Suppressor macrophage treated with lipopolysaccharide for 1 hour (primary cell): ENCODE measurements around the gene IGF1R.

Experiments used
- DNase-seq, 3 donors: peaks; one replicate each; pipeline ENCODE4 v3.0.0-alpha.2; 2020 to 2022

Gene IGF1R

GRCh38 chr15:98802187-98802586, 153.8 kb downstream of the IGF1R start:
- no peak for DNase-seq

DNA sequence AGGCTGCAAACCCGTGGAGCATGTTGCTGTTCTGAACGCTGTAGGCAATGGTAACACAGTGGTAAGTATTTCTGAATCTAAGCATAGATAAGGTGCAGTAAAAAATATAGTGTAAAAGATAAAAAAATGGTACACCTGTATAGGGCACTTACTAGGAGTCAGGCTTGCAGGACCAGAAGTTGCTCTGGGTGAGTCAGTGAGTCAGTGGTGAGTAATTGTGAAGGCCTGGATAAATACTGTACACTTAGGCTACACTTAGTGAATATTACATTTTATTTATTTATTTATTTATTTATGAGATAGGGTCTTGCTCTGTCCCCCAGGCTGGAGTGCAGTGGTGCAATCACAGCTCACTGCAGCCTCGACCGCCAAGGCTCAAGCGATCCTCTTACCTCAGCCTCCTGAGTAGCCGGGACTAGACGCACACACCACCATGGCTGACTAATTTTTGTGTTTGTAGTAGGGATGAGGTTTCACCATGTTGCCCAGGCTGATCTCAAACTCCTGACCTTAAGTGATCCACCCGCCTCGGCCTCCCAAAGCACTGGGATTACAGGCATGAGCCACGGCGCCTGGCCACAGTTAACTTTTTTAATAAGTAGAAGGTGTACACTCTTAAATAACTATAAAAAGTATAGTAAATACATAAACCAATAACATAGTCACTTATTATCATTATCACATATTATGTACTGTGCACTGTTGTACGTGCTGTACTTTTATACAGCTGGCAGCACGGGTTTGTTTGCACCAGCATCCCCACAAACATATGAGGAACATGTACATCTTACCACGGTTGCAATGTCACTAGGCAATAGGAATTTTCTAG, 155.1 kb downstream of the IGF1R start:
- no peak for DNase-seq

DNA sequence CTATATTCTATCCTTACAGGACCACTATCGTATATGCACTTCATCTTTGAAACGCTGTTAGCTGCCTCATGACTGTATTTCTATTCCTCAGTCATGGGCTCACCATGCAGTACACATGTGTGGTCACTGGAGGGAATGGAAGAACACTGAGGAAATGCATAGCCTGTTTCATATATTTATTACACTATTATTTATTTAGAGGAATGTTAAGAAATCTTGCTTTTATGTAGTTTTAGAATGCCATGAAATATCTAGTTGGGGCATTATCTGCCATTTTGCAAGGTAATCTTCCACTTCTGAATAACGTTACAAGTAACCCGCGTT, 155.7 kb downstream of the IGF1R start:
- DNase-seq: no peak

DNA sequence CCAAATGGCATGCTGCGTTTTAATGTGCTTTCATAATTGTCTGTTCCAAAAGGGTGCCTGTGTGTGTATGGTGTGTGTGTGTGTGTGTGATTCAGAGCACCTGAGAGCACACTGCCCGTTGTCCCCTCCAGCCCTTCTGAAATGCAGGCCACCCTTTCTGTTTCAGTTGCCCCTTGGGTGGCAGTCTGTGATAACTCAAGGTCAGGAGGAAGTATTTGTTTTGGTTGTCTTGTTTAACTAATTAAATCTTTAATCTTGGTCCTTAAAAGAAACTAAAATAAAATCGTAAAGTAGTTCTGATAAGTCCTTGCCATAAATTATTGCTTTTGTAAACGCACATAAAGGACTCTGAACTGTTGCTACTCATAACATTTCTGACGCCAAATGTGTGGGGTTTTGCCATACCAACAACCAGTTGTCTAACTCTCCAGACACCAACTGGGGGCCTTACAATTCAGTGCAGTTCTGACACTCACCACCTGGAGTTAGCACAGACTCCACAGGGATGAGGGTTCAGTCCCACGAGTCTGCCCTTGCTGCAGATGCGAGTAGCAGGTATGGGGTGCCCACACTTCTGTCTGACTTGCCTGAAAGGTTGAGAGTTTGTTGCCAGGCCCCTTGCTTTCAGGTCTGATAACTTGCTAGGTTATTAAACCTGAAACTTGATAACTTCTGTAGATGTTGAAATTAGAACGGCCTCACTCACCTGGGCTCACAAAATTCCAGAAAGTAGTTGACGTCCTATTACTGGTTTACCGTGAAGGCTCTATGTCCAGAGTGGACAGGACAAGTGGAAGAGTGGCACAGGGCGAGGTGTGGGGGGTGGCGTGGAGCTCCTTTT, 157.3 kb downstream of the IGF1R start:
- no peak for DNase-seq

DNA sequence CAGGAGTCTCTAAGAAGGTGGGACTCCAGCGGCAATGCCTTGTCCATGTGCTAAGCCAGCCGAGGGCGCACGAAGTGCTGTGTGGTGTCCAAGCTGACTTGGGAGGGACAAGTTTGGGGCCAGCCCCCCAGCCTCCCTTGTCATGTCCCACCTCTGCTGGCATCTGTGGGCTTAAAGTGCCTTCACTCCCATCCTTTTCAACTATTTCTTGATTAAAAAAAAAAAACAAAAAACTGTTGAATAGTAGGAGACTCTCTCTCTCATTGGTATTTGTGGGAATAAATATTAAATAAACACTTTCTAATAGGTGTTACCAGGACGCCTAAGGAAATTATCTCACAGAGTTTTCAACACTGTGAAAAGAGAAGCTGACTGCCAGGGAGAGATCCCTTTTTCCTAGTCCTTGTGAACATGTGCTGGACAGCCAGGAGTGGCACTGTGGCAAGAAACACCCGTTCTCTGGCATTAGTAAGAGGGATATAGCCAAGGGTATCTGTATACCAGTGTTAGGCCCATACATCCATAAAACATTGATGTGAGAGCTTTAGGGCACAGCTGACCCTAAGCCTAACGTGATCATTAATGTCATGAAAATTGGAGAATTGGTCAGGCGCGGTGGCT, 158.0 kb downstream of the IGF1R start:
- DNase-seq: no peak

DNA sequence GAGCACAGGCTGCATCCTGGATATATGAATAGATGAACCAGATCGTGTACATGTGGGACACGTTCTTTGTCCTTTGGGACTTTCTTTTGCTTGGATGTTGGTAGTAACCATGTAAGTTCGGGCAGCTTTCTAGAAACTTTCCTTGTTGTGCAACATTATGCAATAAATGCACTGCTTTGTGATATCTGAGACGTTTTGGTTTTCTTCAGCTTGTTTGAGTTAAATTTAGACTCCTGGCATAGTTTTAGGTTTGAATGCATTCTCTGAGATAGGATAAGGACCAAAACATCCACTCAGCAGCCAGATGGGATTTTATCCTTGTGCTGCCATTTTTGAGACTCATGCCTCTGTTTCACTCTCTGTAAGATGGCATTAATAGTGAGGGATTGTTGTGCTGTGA, 158.9 kb downstream of the IGF1R start:
- no peak for DNase-seq

DNA sequence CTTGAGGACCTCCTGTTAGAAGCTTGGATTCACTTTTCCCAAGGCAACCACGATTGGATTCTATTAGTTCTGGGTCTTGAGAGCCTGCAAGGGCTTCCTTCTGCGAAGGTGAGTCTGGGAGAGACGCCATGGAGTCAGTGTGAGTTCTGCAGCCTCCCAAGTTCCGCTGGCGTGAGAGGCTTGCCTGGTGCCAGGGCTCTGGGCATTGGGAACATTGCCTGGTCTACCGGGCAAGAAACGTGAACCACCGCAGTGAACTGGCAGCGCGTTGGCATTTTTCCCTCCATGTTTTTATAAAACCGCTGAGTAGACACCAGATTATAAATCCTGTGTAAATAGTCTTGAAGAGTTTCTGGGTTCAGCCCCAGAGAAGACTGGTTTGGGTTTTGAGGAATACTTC, 160.9 kb downstream of the IGF1R start:
- no peak for DNase-seq

GRCh38 chr15:98812716-98813446, 164.5 kb downstream of the IGF1R start:
- DNase-seq: no peak

DNA sequence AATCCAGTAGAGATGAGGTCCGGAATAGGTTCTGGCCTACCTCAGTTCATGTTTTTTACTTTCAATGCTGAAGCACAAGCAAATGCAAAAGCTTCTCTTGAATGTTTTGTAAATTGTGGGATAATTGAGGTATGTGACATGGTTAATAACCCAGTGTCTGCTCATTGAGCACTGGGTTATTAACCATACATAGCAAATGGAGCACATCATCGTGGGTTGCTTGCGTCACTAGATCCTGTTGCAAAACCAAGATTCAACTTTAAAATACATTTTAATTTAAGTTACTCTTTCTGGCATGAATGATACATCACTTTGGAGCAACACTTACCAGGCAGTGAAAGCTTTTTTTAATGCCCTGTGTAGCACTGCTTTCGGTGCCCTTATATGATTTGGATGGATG, 165.6 kb downstream of the IGF1R start:
- DNase-seq: no peak

DNA sequence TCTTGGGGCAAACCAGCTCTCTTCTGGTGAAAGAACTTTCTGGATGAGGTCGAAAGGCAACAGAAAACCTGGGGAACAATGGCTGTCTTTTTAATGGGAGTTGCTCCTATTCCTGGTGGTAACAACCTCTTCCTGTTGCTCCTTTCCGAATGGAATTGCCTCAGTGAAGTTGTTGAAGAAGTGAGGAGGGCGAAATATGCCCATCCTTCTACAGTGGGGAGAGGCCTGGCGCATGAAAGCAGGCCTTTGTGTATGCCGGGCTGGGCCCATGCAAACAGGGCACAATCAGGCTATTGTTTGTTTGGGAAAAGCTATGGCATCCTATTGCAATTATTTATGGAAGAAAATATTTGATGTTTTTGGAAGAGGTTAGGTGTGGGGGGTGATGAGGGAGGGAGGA, 166.9 kb downstream of the IGF1R start:
- DNase-seq: no peak

DNA sequence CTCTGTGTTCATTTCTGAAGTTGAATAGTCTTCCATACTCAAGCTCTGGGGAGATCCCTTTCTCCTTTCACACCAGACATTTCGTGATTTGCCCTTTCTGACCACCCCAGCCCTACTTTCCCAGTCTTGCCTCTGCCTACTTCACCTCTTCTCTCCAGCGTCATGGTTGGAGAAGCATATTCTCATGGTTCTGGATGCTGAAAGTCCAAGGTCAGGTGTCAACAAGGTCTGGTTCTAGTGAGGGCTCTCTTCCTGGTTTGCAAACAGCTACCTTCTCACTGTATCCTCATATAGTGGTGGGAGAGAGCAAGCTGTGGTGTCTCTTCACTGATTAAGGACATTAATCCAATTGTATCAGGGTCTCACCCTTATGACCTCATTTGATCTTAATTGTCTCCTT, 169.4 kb downstream of the IGF1R start:
- DNase-seq: no peak

GRCh38 chr15:98823012-98823458, 174.7 kb downstream of the IGF1R start:
- peak; percentile 69 to 85 (median 80) for DNase-seq

GRCh38 chr15:98823616-98824015, 175.3 kb downstream of the IGF1R start:
- DNase-seq: no peak

DNA sequence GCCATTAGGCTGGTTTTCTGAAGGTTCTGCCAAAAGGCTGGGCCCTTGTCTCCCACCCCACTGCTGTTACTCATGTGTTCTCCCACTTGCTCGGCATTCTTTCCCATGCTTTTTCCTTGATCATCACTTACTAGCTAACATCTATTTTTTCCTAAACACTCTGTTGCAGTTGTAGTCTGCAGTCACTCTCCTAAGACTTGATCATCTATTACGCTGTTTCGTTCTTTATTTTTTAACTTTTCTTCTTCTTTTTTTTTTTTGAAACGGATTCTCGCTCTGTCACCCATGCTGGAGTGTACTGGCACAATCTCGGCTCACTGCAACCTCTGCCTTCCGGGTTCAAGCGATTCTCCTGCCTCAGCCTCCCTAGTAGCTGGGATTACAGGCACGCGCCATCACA, 176.3 kb downstream of the IGF1R start:
- DNase-seq: no peak

- DNase-seq: no peak
These were observed 178.3 kb downstream of the IGF1R start for GRCh38 chr15:98826658-98827057.

GRCh38 chr15:98827217-98827616, 178.9 kb downstream of the IGF1R start:
- DNase-seq: no peak

GRCh38 chr15:98830034-98830634, 181.8 kb downstream of the IGF1R start:
- peak in 2 of 3 donors; percentile 17 to 28 for DNase-seq

DNA sequence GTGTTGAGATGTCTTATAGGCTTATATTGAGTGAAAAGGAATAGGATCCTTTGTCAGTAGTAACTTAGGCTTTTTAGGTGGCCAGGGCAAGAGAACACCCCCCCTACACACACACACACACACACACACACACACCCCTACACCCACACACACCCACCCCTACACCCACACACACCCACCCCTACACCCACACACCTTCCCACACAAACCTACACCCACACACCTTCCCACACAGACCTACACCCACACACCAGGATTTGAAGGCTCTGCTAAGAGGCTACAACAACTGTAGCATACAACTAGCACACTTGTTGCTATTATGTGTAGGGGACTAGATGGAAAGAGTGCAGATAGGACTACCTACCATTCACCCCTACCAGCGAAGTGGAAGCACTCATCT, 186.6 kb downstream of the IGF1R start:
- no peak for DNase-seq

DNA sequence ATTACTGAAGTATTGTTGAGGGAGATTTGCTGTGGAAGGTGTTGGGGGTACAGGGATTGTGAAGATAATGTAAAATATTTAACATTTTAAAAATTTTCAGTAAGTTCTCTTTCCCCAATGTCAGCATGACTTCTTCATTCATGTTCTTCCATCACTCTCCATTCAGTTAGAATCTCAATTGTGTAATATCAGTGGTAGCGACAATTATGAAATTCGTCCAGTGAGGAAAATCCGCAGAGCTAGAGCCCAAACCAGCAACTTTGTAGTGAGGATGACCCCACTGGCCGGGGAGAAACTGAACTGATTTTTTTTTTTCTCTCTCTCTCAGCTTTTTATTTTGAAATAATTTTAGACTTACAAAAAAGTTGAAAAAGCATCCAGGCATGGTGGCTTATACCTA, 187.5 kb downstream of the IGF1R start:
- DNase-seq: peak; percentile 30 to 65 (median 56)

DNA sequence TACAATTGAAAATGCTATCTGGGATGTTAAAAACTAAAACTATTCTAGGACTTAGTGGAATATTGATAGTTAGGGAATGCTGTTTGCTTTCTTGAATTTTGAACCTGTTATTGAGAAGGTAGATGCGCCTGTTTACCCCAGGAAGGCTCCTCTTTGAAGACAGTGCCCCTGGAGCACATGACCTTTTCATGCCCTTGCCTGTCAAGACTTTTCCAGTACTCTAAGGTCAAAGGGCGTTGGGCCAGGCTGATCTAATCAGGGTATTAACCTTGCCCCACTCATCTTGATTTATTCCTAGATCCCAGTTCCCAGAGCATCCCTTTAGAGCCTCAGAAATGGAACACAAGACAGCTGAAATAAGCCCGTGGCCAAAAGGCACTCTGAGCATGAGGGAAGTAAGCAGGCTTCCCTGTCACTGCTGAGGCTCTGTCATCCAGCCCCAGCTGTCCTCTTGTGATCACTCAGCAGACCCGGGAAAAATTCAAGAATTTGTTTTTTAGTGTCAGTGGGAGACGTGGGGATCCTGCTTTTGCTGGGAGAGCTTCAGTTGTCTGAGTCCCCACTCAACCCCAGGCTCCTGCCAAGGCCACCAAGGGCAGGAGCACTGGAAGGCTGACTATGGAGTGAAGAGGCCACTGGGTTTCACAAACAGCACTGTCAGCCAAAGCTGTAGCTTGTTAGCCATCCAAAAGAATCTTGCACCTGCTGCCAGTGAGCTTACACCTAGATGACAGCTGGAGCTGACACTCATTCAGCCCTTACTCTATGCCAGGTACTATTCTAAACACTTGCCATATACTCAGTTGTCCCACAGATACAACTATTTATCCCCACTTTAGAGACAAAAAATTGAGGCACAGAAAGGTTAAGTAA, 190.3 kb downstream of the IGF1R start:
- DNase-seq: no peak

GRCh38 chr15:98840053-98840452, 191.7 kb downstream of the IGF1R start:
- DNase-seq: no peak
